HL-60 (cell line): Measurements from ENCODE around the gene ANGPTL2.

Experiments used
- CTCF ChIP-seq: IDR thresholded peaks from one replicate; pipeline ENCODE4 v1.5.1; 2011; ENCODE audit warnings: low read length, control low read depth, inconsistent platforms; ENCODE audit not compliant: insufficient read depth
- POLR2AphosphoS5 ChIP-seq: IDR thresholded peaks from 2 replicates; pipeline ENCODE4 v1.6.1; 2012; ENCODE audit warnings: low read depth

GRCh38 chr9:127047971-127048370 is 74.5 kb downstream of the ANGPTL2 start:
- TF ChIP-seq CTCF (no peak), POLR2AphosphoS5 (no peak)
